ENCODE results near the gene ERGIC1. TPM values are rescaled to one million over a fixed set of nuclear protein-coding genes. Genes with fewer than 3 reads are reported as not detected.

The ERGIC1 gene
- total and polyA plus RNA-seq, 9 donors: 58.8 to 102 (median 97.5) TPM

- Histone ChIP-seq H3K9me3 (replicated peaks; ENCODE audit: control insufficient read depth, low read depth, low read length) (no peaks in the 10 kb centered on the region), H3K36me3 (ENCODE audit: control insufficient read depth, insufficient read depth, low read length) (no peaks in the 10 kb centered on the region), H3K4me3 (ENCODE audit: low read length) (no peak overlapping the region), H3K27ac (ENCODE audit: low read length) (peak overlapping the region; percentile 35), H3K27me3 (ENCODE audit: control insufficient read depth, insufficient read depth, low read length) (no peaks in the 10 kb centered on the region), H3K4me1 (ENCODE audit: control insufficient read depth, insufficient read depth, low read length) (peaks cover 78% of the 10 kb centered on the region)
- peak; percentile 56 for DNase-seq
- WGBS (ENCODE audit: insufficient coverage): 61% methylated on average over 6 of the region's 6 CpGs
These were observed 42.8 kb upstream of the ERGIC1 start for GRCh38 chr5:172791286-172791685.

GRCh38 chr5:172791726-172792445 lies 42.2 kb upstream of the ERGIC1 start:
- WGBS (ENCODE audit: insufficient coverage): 93% methylated on average over 8 of the region's 10 CpGs
- Histone ChIP-seq H3K27me3 (ENCODE audit: control insufficient read depth, insufficient read depth, low read length) (no peaks in the 10 kb centered on the region), H3K4me1 (ENCODE audit: control insufficient read depth, insufficient read depth, low read length) (peaks cover 78% of the 10 kb centered on the region), H3K9me3 (replicated peaks; ENCODE audit: control insufficient read depth, low read depth, low read length) (no peaks in the 10 kb centered on the region), H3K4me3 (ENCODE audit: low read length) (no peak overlapping the region), H3K36me3 (ENCODE audit: control insufficient read depth, insufficient read depth, low read length) (no peaks in the 10 kb centered on the region), H3K27ac (ENCODE audit: low read length) (peak overlapping the region; percentile 74)
- no peak for DNase-seq

- Histone ChIP-seq H3K9me3 (replicated peaks; ENCODE audit: control insufficient read depth, low read depth, low read length) (no peaks in the 10 kb centered on the region), H3K36me3 (ENCODE audit: control insufficient read depth, insufficient read depth, low read length) (no peaks in the 10 kb centered on the region), H3K4me1 (ENCODE audit: control insufficient read depth, insufficient read depth, low read length) (peaks cover 82% of the 10 kb centered on the region), H3K27ac (ENCODE audit: low read length) (peak overlapping the region; percentile 74), H3K27me3 (ENCODE audit: control insufficient read depth, insufficient read depth, low read length) (no peaks in the 10 kb centered on the region), H3K4me3 (ENCODE audit: low read length) (no peak overlapping the region)
- WGBS (ENCODE audit: insufficient coverage): 72% methylated on average over 7 of the region's 13 CpGs
- DNase-seq: peak; percentile 78
These were observed 41.1 kb upstream of the ERGIC1 start for GRCh38 chr5:172792701-172793570.

- Histone ChIP-seq H3K4me3 (ENCODE audit: low read length) (no peak overlapping the region), H3K4me1 (ENCODE audit: control insufficient read depth, insufficient read depth, low read length) (peaks cover 75% of the 10 kb centered on the region)
- DNase-seq: no peak
These were observed 40.2 kb upstream of the ERGIC1 start for GRCh38 chr5:172793577-172794488.

GRCh38 chr5:172795318-172795977 lies 38.6 kb upstream of the ERGIC1 start:
- no peaks in the 10 kb centered on the region for H3K9me3 ChIP-seq (replicated peaks; ENCODE audit: control insufficient read depth, low read depth, low read length)
- WGBS (ENCODE audit: insufficient coverage): 17% methylated on average over 11 of the region's 13 CpGs
- H3K36me3 ChIP-seq (ENCODE audit: control insufficient read depth, insufficient read depth, low read length): no peaks in the 10 kb centered on the region

More at GRCh38 chr5:172793577-172794488, 40.2 kb upstream of the ERGIC1 start:
- H3K9me3 ChIP-seq (replicated peaks; ENCODE audit: control insufficient read depth, low read depth, low read length): no peaks in the 10 kb centered on the region
- H3K27me3 ChIP-seq (ENCODE audit: control insufficient read depth, insufficient read depth, low read length): no peaks in the 10 kb centered on the region
- no peaks in the 10 kb centered on the region for H3K36me3 ChIP-seq (ENCODE audit: control insufficient read depth, insufficient read depth, low read length)
- 88% methylated on average over 8 of the region's 17 CpGs for WGBS (ENCODE audit: insufficient coverage)
- H3K27ac ChIP-seq (ENCODE audit: low read length): peak overlapping the region; percentile 89

GRCh38 chr5:172796306-172796705 lies 37.7 kb upstream of the ERGIC1 start:
- no peaks in the 10 kb centered on the region for H3K36me3 ChIP-seq (ENCODE audit: control insufficient read depth, insufficient read depth, low read length)
- no peaks in the 10 kb centered on the region for H3K27me3 ChIP-seq (ENCODE audit: control insufficient read depth, insufficient read depth, low read length)
- peak overlapping the region; percentile 17 for H3K27ac ChIP-seq (ENCODE audit: low read length)
- DNase-seq: no peak
- H3K4me3 ChIP-seq (ENCODE audit: low read length): no peak overlapping the region
- H3K9me3 ChIP-seq (replicated peaks; ENCODE audit: control insufficient read depth, low read depth, low read length): no peaks in the 10 kb centered on the region
- 91% methylated on average over 4 of the region's 6 CpGs for WGBS (ENCODE audit: insufficient coverage)
- peaks cover 50% of the 10 kb centered on the region for H3K4me1 ChIP-seq (ENCODE audit: control insufficient read depth, insufficient read depth, low read length)

More at GRCh38 chr5:172795318-172795977, 38.6 kb upstream of the ERGIC1 start:
- Histone ChIP-seq H3K4me1 (ENCODE audit: control insufficient read depth, insufficient read depth, low read length) (peaks cover 58% of the 10 kb centered on the region), H3K27me3 (ENCODE audit: control insufficient read depth, insufficient read depth, low read length) (no peaks in the 10 kb centered on the region), H3K27ac (ENCODE audit: low read length) (peak overlapping the region; percentile 89), H3K4me3 (ENCODE audit: low read length) (no peak overlapping the region)
- DNase-seq: peak; percentile 100

- no peaks in the 10 kb centered on the region for H3K27me3 ChIP-seq (ENCODE audit: control insufficient read depth, insufficient read depth, low read length)
- H3K36me3 ChIP-seq (ENCODE audit: control insufficient read depth, insufficient read depth, low read length): no peaks in the 10 kb centered on the region
- 53% methylated on average over 3 of the region's 5 CpGs for WGBS (ENCODE audit: insufficient coverage)
- H3K4me1 ChIP-seq (ENCODE audit: control insufficient read depth, insufficient read depth, low read length): peaks cover 36% of the 10 kb centered on the region
- H3K9me3 ChIP-seq (replicated peaks; ENCODE audit: control insufficient read depth, low read depth, low read length): no peaks in the 10 kb centered on the region
- peak overlapping the region; percentile 21 for H3K27ac ChIP-seq (ENCODE audit: low read length)
- no peak overlapping the region for H3K4me3 ChIP-seq (ENCODE audit: low read length)
- DNase-seq: no peak
These were observed 36.3 kb upstream of the ERGIC1 start for GRCh38 chr5:172797771-172798191.

GRCh38 chr5:172798422-172799215 lies 35.4 kb upstream of the ERGIC1 start:
- Histone ChIP-seq H3K9me3 (replicated peaks; ENCODE audit: control insufficient read depth, low read depth, low read length) (no peaks in the 10 kb centered on the region), H3K27me3 (ENCODE audit: control insufficient read depth, insufficient read depth, low read length) (no peaks in the 10 kb centered on the region), H3K36me3 (ENCODE audit: control insufficient read depth, insufficient read depth, low read length) (no peaks in the 10 kb centered on the region), H3K27ac (ENCODE audit: low read length) (peak overlapping the region; percentile 20), H3K4me3 (ENCODE audit: low read length) (no peak overlapping the region), H3K4me1 (ENCODE audit: control insufficient read depth, insufficient read depth, low read length) (peaks cover 27% of the 10 kb centered on the region)
- DNase-seq: no peak
- 81% methylated on average over 8 of the region's 14 CpGs for WGBS (ENCODE audit: insufficient coverage)

GRCh38 chr5:172799416-172799815 lies 34.6 kb upstream of the ERGIC1 start:
- DNase-seq: no peak
- H3K36me3 ChIP-seq (ENCODE audit: control insufficient read depth, insufficient read depth, low read length): no peaks in the 10 kb centered on the region
- WGBS (ENCODE audit: insufficient coverage): 100% methylated on average over 5 of the region's 6 CpGs
- no peaks in the 10 kb centered on the region for H3K27me3 ChIP-seq (ENCODE audit: control insufficient read depth, insufficient read depth, low read length)
- peaks cover 19% of the 10 kb centered on the region for H3K4me1 ChIP-seq (ENCODE audit: control insufficient read depth, insufficient read depth, low read length)
- H3K4me3 ChIP-seq (ENCODE audit: low read length): no peak overlapping the region
- H3K27ac ChIP-seq (ENCODE audit: low read length): peak overlapping the region; percentile 55
- no peaks in the 10 kb centered on the region for H3K9me3 ChIP-seq (replicated peaks; ENCODE audit: control insufficient read depth, low read depth, low read length)

Measured in muscle of leg (tissue), 11 donors.